Upper lobe of right lung (tissue), 1 donor: ENCODE data around the gene FBN3. TPM values are rescaled to one million over a fixed set of nuclear protein-coding genes. Genes with fewer than 3 reads are reported as not detected.

Source experiments
- ATAC-seq: fragments of 200-7000 bp; cut with Tn5 transposase; one replicate; pipeline ENCODE4 v1.9.1; 2020; ENCODE audit warnings: mild to moderate bottlenecking, moderate library complexity
- DNase-seq: peaks from one replicate; pipeline ENCODE4 v3.0.0-alpha.2; 2020
- H3K27ac ChIP-seq: fragments of 200-600 bp; one replicate; pipeline ENCODE4 v1.8.0; 2022
- H3K27me3 ChIP-seq: fragments of 200-600 bp; one replicate; pipeline ENCODE4 v1.8.0; 2022; ENCODE audit warnings: mild to moderate bottlenecking
- H3K36me3 ChIP-seq: fragments of 200-600 bp; one replicate; pipeline ENCODE4 v1.8.0; 2022
- H3K4me1 ChIP-seq: fragments of 200-600 bp; one replicate; pipeline ENCODE4 v1.8.0; 2022
- H3K4me3 ChIP-seq: fragments of 200-600 bp; one replicate; pipeline ENCODE4 v1.8.0; 2022; ENCODE audit warnings: mild to moderate bottlenecking
- H3K9me3 ChIP-seq: fragments of 200-600 bp; one replicate; pipeline ENCODE4 v1.8.0; 2022
- intact Hi-C: fragments of 100-400 bp; cut with DNase I; formaldehyde crosslinking; loops from one replicate; pipeline ENCODE4 v1.11.0; 2022
- total RNA-seq: library from RNA; stranded (reverse); fragmentation: NEBNext Ultra II Directional; extraction: Animal tissue kit (Norgen Biotek cat#: 25700); gene quantifications from one replicate; pipeline ENCODE4 v1.2.1, GENCODE V29; 2021
- TF ChIP-seq, protein P1 (sequence below): fragments of 200-600 bp; IDR thresholded peaks from one replicate; pipeline ENCODE4 v1.8.0; 2022; ENCODE audit warnings: antibody characterized with exemption
- donor health status: DM: no; HTN: yes; CAD: no; lungs with severe emphysema.

Gene FBN3
- total RNA-seq, 1 donor from 2014 or later = 8.5 TPM

DNA sequence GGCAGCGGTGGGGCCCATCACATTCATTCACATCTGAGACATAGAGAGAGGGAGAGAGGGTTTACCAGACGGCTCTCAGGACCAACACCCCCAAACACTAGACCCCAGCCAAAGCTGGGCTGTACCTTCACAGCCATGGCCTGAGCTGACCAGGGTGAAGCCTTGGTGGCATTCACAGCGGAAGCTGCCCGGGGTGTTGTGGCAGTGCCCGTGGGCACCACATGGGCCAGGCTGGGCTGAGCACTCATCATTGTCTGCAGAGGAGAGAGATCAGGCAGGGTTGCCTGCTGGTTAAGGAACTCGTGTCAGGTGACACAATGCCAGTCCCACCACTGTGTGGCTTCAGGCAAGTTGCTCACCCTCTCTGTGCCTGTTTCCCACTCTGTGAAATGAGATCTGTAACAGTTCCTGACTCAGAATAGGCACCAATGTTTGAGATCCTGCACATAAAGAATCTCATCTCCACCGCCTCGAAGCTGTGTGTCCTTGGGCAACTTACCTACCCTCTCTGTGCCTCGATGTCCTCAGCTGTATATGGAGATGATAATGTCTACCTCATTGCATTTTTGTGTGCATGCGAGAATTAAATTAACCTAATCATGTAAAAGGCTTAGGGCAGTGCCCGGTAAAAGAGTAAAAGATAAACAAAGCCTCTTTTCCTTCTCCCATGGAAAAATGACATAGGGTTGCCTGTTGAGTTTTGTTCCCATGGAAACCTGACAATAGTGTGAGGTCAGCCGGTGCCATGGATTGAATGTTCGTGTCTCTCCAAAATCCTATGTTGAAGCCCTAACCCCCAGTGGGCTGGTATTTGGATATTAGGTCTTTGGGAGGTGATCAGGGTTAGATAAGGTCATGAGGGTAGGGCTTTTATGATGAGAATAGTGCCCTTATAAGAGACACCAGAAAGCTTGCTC, 74.0 kb downstream of the FBN3 start:
- no peak for DNase-seq
- H3K27me3 ChIP-seq = no peaks in the 10 kb centered on the region
- ATAC-seq = no peak
- no peak overlapping the region for H3K4me3 ChIP-seq
- H3K9me3 ChIP-seq = no peaks in the 10 kb centered on the region
- H3K27ac ChIP-seq = no peak overlapping the region
- H3K4me1 ChIP-seq = no peaks in the 10 kb centered on the region
- TF ChIP-seq, protein P1, sequence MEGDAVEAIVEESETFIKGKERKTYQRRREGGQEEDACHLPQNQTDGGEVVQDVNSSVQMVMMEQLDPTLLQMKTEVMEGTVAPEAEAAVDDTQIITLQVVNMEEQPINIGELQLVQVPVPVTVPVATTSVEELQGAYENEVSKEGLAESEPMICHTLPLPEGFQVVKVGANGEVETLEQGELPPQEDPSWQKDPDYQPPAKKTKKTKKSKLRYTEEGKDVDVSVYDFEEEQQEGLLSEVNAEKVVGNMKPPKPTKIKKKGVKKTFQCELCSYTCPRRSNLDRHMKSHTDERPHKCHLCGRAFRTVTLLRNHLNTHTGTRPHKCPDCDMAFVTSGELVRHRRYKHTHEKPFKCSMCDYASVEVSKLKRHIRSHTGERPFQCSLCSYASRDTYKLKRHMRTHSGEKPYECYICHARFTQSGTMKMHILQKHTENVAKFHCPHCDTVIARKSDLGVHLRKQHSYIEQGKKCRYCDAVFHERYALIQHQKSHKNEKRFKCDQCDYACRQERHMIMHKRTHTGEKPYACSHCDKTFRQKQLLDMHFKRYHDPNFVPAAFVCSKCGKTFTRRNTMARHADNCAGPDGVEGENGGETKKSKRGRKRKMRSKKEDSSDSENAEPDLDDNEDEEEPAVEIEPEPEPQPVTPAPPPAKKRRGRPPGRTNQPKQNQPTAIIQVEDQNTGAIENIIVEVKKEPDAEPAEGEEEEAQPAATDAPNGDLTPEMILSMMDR = no peak
- no peaks in the 10 kb centered on the region for H3K36me3 ChIP-seq
- intact Hi-C loops = no loop called here

DNA sequence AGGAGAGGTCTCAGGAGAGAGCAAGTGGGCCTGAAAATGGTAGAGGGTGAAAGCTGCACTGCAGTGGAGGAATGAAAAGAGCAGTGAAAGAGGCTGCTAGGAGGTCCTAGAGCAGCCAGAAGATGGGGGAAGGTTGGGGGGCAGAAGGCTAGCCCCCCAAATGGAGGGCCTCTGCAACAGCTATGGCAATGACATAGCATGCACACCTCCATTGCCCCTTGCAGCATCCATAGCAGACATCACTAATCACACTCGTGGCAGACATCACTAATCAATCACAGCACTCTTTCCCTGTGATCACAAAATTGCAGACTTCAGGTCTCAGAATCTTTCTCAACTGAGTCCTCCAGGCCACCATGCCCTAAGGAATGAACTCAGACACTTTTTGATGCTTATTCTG, 74.9 kb downstream of the FBN3 start:
- peaks cover 4% of the 10 kb centered on the region for H3K9me3 ChIP-seq
- no peaks in the 10 kb centered on the region for H3K36me3 ChIP-seq
- TF ChIP-seq, protein P1 = no peak
- no peaks in the 10 kb centered on the region for H3K4me1 ChIP-seq
- H3K4me3 ChIP-seq = no peak overlapping the region
- intact Hi-C loops = no loop called here
- no peak overlapping the region for H3K27ac ChIP-seq
- no peak for ATAC-seq
- no peaks in the 10 kb centered on the region for H3K27me3 ChIP-seq
- no peak for DNase-seq

DNA sequence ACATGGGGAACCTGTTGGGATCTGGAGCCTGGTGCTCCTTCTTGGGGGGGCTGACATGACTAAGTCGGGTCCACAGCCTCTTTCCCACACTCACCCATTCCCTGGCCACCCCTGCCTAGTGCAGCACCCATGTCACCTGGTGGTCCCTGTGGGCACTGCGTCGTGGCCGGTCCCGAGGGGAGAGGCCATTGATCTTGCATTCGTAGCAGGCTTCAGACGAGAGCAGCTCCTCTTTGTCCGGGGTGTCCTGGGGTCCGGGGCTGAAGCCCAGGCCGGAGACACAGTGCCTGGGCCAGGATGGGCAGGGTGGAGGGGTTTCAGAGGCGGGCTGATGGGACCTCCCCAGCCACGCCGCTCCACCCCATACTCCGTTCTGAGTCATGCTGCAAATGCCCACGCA, 77.5 kb downstream of the FBN3 start:
- no peaks in the 10 kb centered on the region for H3K4me1 ChIP-seq
- no peaks in the 10 kb centered on the region for H3K36me3 ChIP-seq
- H3K9me3 ChIP-seq = peaks cover 13% of the 10 kb centered on the region
- no peak overlapping the region for H3K4me3 ChIP-seq
- no peak overlapping the region for H3K27ac ChIP-seq
- intact Hi-C loops = no loop called here
- ATAC-seq = peak; percentile 5
- no peak for DNase-seq
- TF ChIP-seq, protein P1 = no peak
- H3K27me3 ChIP-seq = no peaks in the 10 kb centered on the region

DNA sequence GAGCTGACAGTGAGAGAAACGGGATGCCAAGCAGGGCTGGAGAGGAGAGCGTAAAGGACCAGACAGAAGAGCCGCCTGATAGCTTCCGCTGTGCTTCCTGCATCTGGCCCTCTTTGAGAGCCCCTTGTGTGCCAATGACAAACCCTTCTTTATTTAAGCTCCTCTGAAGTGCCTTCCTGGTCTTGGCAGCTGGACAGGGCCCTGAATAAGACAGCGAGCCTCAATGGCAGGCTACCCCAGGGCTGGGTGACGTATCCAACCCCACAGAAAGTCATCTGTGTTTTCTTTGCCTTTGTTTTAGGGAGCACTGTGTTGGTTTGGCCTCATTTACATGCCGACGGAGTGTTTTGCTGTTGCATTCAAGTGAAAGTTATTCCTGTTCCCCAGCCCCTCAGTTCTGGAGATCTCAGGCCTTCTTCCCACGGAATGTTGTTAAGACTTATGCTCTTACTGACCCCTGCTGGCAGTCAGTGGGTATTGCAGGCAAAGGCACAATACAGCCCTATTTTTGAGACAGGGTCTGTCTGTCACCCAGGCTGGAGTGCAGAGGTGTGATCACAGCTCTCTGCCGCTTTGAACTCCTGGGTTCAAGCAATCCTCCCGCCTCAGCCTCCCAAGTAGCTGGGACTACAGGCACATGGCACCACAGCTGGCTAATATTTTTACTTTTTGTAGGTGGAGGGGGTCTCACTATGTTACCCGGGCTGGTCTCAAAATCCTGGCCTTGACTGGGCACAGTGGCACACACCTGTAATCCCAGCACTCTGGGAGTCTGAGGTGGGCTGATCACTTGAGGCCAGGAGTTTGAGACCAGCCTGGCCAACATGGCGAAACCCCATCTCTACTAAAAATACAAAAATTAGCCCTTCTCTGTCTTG, 80.1 kb downstream of the FBN3 start:
- TF ChIP-seq, protein P1 = peak; percentile 46
- DNase-seq (no peak), ATAC-seq (no peak)
- Histone ChIP-seq H3K4me1 (no peaks in the 10 kb centered on the region), H3K27ac (no peak overlapping the region), H3K4me3 (no peak overlapping the region), H3K27me3 (no peaks in the 10 kb centered on the region), H3K9me3 (peaks cover 13% of the 10 kb centered on the region), H3K36me3 (no peaks in the 10 kb centered on the region)
- intact Hi-C loops = no loop called here

DNA sequence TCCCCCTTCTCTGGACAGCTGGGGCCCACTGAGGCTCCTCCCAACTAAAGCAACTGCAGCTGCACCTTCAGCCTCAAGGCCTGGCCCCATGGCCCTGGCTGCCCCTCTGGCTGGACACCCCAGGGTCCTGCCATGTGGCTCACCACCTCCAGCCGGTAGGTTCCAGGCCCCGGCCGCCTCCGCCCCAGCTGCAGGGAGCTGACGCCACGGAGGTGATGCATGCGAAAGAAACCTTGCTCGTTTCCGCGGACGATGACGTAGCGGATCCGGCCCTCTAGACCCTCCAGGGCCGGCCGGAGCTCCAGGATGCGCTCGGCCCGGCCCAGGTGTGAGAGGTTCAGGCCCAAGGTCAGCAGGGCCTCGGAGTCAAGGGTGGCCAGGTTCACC, 83.5 kb downstream of the FBN3 start:
- Histone ChIP-seq H3K27ac (no peak overlapping the region), H3K27me3 (no peaks in the 10 kb centered on the region), H3K36me3 (no peaks in the 10 kb centered on the region), H3K9me3 (peaks cover 13% of the 10 kb centered on the region), H3K4me1 (no peaks in the 10 kb centered on the region), H3K4me3 (no peak overlapping the region)
- DNase-seq (no peak), ATAC-seq (peak; percentile 21)
- TF ChIP-seq, protein P1 = no peak
- intact Hi-C loops = no loop called here
